OCI-LY1 (cell line): ENCODE data around the gene ARID5A.

ENCODE experiments used
- H2AFZ ChIP-seq: fragments of 200-600 bp; sonication (generic), shearing (Covaris generic); 2 replicates; pipeline ENCODE4 v1.6.0; 2014; ENCODE audit warnings: antibody characterized with exemption, mild to moderate bottlenecking, low read length
- H3F3A ChIP-seq: fragments of 200-600 bp; sonication (generic), shearing (Covaris generic); 2 replicates; pipeline ENCODE4 v1.6.0; 2014; ENCODE audit warnings: mild to moderate bottlenecking, antibody characterized with exemption, low read length, moderate library complexity; ENCODE audit not compliant: insufficient read depth
- H3K27ac ChIP-seq: fragments of 200-600 bp; sonication (generic); 2 replicates; pipeline ENCODE4 v1.5.1; 2014; ENCODE audit warnings: low read length, mixed run types, mild to moderate bottlenecking, low read depth; ENCODE audit not compliant: poor library complexity, severe bottlenecking
- H3K27me3 ChIP-seq: fragments of 200-600 bp; sonication (generic); 2 replicates; pipeline ENCODE4 v1.6.0; 2014; ENCODE audit warnings: antibody characterized with exemption, mild to moderate bottlenecking, low read length, moderate library complexity; ENCODE audit not compliant: insufficient read depth
- H3K36me3 ChIP-seq: fragments of 200-600 bp; sonication (generic); 2 replicates; pipeline ENCODE4 v1.6.1; 2014; ENCODE audit warnings: mild to moderate bottlenecking, antibody characterized with exemption, low read length, moderate library complexity, mixed read lengths; ENCODE audit not compliant: insufficient read depth
- H3K4me1 ChIP-seq: fragments of 200-600 bp; sonication (generic); 2 replicates; pipeline ENCODE4 v1.5.1; 2014; ENCODE audit warnings: mild to moderate bottlenecking, low read length, moderate library complexity; ENCODE audit not compliant: insufficient read depth, severe bottlenecking
- H3K4me2 ChIP-seq: fragments of 200-600 bp; sonication (generic), shearing (Covaris generic); 2 replicates; pipeline ENCODE4 v1.6.1; 2014; ENCODE audit warnings: low read length
- H3K4me3 ChIP-seq: fragments of 200-600 bp; sonication (generic); 2 replicates; pipeline ENCODE4 v1.5.1; 2014; ENCODE audit warnings: low read length, low read depth, mild to moderate bottlenecking, mixed read lengths; ENCODE audit not compliant: poor library complexity, severe bottlenecking
- H3K79me2 ChIP-seq: fragments of 200-600 bp; shearing (Covaris generic); 2 replicates; pipeline ENCODE4 v1.6.1; 2016; ENCODE audit warnings: mixed run types, low read length, mixed read lengths; ENCODE audit not compliant: insufficient read depth
- H3K9ac ChIP-seq: fragments of 200-600 bp; sonication (generic), shearing (Covaris generic); 2 replicates; pipeline ENCODE4 v1.6.1; 2014; ENCODE audit warnings: mild to moderate bottlenecking, low read length, mixed read lengths
- H3K9me2 ChIP-seq: fragments of 200-600 bp; sonication (generic), shearing (Covaris generic); 2 replicates; pipeline ENCODE4 v1.6.1; 2014; ENCODE audit warnings: low read depth, mild to moderate bottlenecking, low read length, mixed read lengths
- H3K9me3 ChIP-seq: fragments of 200-600 bp; shearing (Covaris generic); 2 replicates; pipeline ENCODE4 v1.6.1; 2014; ENCODE audit warnings: low read length, mixed read lengths
- H4K20me1 ChIP-seq: fragments of 200-600 bp; sonication (generic), shearing (Covaris generic); 2 replicates; pipeline ENCODE4 v1.6.0; 2016; ENCODE audit warnings: mild to moderate bottlenecking, low read length; ENCODE audit not compliant: insufficient read depth
- EZH2 ChIP-seq: fragments of 200-600 bp; sonication (generic), shearing (Covaris generic); IDR thresholded peaks from 2 replicates; pipeline ENCODE4 v1.8.0; 2017; ENCODE audit warnings: borderline replicate concordance, mixed run types, mild to moderate bottlenecking, antibody characterized with exemption, low read length, moderate library complexity, mixed read lengths
- TF ChIP-seq, protein P1 (sequence below): fragments of 200-600 bp; sonication (generic), shearing (Covaris generic); IDR thresholded peaks from 2 replicates; pipeline ENCODE4 v1.5.1; 2017; ENCODE audit warnings: mild to moderate bottlenecking, antibody characterized with exemption, low read length, moderate library complexity, mixed read lengths

ARID5A gene

DNA sequence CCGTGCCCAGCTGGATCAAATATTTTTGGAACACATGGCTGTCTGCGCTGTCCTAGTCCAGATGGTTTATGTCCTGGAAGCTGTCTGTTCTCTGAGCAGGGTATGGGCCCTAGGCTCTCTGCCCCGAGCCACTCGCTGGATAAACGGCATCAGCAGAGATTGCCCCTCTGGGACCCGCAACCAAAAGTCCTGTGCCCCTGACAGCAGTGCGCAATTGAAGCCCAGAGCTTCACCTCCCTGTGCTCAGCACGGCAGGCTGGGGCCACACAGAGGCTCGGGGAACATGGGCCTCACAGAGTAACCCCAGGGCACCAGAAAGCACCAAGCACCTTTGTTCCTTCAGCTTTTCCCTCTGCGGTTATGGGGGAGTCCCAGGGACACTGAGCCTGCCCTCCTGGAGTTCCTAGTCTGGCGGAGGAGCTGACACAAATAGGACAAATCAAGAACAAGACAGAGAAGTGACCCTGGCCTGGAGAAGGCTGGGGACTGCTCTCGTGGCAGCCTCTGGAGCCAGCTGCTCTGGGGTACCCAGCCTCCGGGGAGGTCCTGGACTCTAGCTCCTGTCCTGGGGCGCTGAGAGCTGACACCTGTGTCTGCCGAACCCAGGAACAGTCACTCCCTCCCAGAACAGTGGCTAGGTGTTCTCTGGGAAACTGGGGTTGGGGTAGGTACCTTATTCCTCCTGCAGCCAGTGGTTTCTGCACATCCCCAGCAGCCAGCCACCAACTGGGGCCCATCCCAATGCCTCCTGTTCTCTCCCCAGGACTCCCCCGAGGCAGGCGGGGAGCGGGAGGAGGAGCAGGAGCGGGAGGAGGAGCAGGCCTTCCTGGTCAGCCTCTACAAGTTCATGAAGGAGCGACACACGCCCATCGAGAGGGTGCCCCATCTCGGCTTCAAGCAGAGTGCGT lies 12.3 kb downstream of the ARID5A start:
- H3K9me2 ChIP-seq: no peaks in the 10 kb centered on the region
- no peaks in the 10 kb centered on the region for H3K79me2 ChIP-seq
- no peak overlapping the region for H3K4me3 ChIP-seq
- no peak overlapping the region for H2AFZ ChIP-seq
- H3F3A ChIP-seq: no peaks in the 10 kb centered on the region
- no peaks in the 10 kb centered on the region for H3K9me3 ChIP-seq
- no peaks in the 10 kb centered on the region for H4K20me1 ChIP-seq
- no peak for TF ChIP-seq EZH2
- no peaks in the 10 kb centered on the region for H3K4me1 ChIP-seq
- H3K9ac ChIP-seq: no peak overlapping the region
- H3K36me3 ChIP-seq: no peaks in the 10 kb centered on the region
- H3K27ac ChIP-seq: no peak overlapping the region
- H3K27me3 ChIP-seq: no peaks in the 10 kb centered on the region
- no peak overlapping the region for H3K4me2 ChIP-seq

DNA sequence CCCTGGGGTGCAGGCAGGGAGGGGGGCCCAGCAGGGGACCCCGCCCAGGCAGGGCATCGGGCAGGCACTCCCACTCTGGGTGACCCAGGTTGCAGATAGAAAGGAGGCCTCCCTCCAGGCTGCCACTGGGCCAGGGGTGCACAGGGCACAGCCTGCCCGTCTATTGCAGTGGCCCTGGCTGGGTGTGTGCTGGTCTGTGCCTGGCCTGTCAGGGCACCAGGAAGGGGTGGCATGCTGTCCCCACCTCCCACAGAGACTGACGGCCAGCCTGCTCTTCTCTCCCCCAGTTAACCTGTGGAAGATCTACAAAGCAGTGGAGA lies 12.9 kb downstream of the ARID5A start:
- Histone ChIP-seq H4K20me1 (no peaks in the 10 kb centered on the region), H3F3A (no peaks in the 10 kb centered on the region), H3K9me3 (no peaks in the 10 kb centered on the region), H3K4me1 (no peaks in the 10 kb centered on the region), H3K36me3 (no peaks in the 10 kb centered on the region), H3K9me2 (no peaks in the 10 kb centered on the region), H2AFZ (no peak overlapping the region), H3K4me3 (no peak overlapping the region), H3K27me3 (no peaks in the 10 kb centered on the region), H3K4me2 (no peak overlapping the region), H3K79me2 (no peaks in the 10 kb centered on the region), H3K27ac (no peak overlapping the region), H3K9ac (no peak overlapping the region)
- TF ChIP-seq, protein P1, sequence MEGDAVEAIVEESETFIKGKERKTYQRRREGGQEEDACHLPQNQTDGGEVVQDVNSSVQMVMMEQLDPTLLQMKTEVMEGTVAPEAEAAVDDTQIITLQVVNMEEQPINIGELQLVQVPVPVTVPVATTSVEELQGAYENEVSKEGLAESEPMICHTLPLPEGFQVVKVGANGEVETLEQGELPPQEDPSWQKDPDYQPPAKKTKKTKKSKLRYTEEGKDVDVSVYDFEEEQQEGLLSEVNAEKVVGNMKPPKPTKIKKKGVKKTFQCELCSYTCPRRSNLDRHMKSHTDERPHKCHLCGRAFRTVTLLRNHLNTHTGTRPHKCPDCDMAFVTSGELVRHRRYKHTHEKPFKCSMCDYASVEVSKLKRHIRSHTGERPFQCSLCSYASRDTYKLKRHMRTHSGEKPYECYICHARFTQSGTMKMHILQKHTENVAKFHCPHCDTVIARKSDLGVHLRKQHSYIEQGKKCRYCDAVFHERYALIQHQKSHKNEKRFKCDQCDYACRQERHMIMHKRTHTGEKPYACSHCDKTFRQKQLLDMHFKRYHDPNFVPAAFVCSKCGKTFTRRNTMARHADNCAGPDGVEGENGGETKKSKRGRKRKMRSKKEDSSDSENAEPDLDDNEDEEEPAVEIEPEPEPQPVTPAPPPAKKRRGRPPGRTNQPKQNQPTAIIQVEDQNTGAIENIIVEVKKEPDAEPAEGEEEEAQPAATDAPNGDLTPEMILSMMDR: no peak
- no peak for TF ChIP-seq EZH2

DNA sequence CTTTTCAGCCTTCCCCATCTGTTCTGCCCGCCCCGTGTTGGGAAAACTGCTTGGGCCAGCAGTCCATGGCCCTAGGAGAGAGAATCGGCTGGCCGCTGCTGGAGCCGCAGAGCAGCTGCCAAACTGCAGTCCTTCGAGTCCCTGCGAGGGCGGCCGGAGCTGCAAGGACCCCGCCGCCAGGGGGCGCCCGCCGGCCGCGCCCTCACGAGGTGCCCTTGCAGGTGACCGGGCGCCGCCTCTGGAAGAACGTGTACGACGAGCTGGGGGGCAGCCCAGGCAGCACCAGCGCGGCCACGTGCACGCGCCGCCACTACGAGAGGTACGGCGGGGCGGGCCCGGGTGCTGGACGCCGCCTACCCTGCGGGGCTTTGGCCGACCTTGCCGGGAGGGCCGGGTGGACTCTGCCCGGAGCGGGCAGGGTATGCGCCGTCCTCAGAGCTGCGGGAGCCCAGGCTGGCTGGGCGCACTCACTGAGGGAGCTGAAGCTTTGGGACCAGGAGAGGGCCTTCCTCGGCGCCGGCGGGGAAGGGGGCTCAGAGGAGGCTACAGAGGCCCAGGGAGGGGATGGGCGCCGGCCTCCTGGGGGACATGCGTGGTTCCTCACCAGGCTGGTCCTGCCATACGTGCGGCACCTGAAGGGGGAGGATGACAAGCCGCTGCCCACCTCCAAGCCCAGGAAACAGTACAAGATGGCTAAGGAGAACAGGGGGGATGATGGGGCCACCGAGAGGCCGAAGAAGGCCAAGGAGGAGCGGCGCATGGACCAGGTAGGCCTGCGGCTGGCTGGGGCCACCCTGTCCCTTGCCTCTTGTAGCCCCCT lies 13.6 kb downstream of the ARID5A start:
- H3K36me3 ChIP-seq: no peaks in the 10 kb centered on the region

More for the DNA sequence above, 13.6 kb downstream of the ARID5A start:
- Histone ChIP-seq H3K4me3 (no peak overlapping the region), H3K9ac (no peak overlapping the region), H3F3A (no peaks in the 10 kb centered on the region), H3K27ac (no peak overlapping the region), H4K20me1 (no peaks in the 10 kb centered on the region), H3K79me2 (no peaks in the 10 kb centered on the region), H3K4me1 (no peaks in the 10 kb centered on the region), H3K9me2 (no peaks in the 10 kb centered on the region), H3K4me2 (no peak overlapping the region), H2AFZ (no peak overlapping the region), H3K27me3 (no peaks in the 10 kb centered on the region), H3K9me3 (no peaks in the 10 kb centered on the region)
- TF ChIP-seq, protein P1: peak; percentile 71
- no peak for TF ChIP-seq EZH2
